Measurements from ENCODE around the gene DGKQ. TPM values are rescaled to one million over a fixed set of nuclear protein-coding genes. Genes with fewer than 3 reads are reported as not detected.

Gene DGKQ
- total RNA-seq, 4 donors from 2014 or later: 51.8 to 147 (median 86.0) TPM

DNA sequence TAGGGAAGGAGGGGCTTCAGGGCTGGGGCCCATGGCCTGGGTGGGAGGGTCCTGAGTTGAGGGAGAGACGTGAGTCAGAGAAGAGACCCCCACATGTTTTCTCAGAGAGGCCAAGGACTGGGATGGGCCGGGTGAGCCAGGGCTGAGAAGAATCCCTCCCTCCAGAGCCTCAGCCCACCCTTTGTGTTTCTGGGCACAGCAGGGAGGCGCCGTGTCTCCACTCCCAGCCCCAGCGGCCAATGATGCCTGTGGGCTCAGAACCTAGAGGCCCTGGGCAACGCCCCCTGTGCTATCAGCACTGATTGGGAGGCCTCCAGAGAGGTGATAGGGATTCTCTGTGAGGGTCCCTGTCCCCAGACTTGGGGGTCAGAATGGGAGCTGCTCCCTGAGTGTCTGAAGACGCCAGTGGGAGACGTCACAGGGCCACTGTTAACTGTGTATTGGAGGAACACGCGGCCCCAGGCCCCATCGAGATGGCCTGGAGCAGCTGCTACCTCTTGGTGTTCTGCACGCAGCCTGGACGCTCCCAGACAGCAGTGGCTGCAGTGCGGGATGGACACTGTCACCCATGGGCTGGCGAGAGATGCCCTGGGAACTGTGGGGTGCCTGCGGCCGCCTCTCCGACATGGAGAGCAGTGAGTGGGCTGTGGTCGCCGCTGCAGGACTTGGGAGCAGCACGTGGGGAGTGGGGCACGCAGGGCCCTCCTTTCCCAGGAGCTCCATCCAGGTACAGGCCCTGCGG, 46.5 kb upstream of the DGKQ start:
- no peaks in the 10 kb centered on the region for H3K36me3 ChIP-seq
- 92% methylated on average over 14 of the region's 23 CpGs; no CpG with 5 or more reads in 1 of the 2 donors for WGBS, 2 donors (ENCODE audit: low coverage in 1 of 2)
- no peak overlapping the region for H3K27ac ChIP-seq
- TF ChIP-seq EP300 (IDR thresholded peaks at IDR 0.05; ENCODE audit: low read depth): no peak
- TF ChIP-seq, protein P1, sequence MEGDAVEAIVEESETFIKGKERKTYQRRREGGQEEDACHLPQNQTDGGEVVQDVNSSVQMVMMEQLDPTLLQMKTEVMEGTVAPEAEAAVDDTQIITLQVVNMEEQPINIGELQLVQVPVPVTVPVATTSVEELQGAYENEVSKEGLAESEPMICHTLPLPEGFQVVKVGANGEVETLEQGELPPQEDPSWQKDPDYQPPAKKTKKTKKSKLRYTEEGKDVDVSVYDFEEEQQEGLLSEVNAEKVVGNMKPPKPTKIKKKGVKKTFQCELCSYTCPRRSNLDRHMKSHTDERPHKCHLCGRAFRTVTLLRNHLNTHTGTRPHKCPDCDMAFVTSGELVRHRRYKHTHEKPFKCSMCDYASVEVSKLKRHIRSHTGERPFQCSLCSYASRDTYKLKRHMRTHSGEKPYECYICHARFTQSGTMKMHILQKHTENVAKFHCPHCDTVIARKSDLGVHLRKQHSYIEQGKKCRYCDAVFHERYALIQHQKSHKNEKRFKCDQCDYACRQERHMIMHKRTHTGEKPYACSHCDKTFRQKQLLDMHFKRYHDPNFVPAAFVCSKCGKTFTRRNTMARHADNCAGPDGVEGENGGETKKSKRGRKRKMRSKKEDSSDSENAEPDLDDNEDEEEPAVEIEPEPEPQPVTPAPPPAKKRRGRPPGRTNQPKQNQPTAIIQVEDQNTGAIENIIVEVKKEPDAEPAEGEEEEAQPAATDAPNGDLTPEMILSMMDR (IDR thresholded peaks at IDR 0.05): no peak
- TF ChIP-seq POLR2A (IDR thresholded peaks at IDR 0.05): no peak
- no peak for TF ChIP-seq POLR2AphosphoS5 (IDR thresholded peaks at IDR 0.05)
- H3K9me3 ChIP-seq: no peaks in the 10 kb centered on the region
- no peak for DNase-seq
- intact Hi-C loops (cut with DNase I; ENCODE audit: low total_unique reads): no loop called here
- no peak overlapping the region for H3K4me3 ChIP-seq
- in situ Hi-C loops (cut with MboI; ENCODE audit: low pct_ligation_motif_present in 1 of 4, low pct_unique_long_range_greater_than_20kb in 1 of 4, low sequenced_read_pairs in 3 of 4): no loop called here
- peaks cover 4 to 15% (median 10%) of the 10 kb centered on the region in 4 donors for H3K4me1 ChIP-seq
- H3K27me3 ChIP-seq: no peaks in the 10 kb centered on the region

DNA sequence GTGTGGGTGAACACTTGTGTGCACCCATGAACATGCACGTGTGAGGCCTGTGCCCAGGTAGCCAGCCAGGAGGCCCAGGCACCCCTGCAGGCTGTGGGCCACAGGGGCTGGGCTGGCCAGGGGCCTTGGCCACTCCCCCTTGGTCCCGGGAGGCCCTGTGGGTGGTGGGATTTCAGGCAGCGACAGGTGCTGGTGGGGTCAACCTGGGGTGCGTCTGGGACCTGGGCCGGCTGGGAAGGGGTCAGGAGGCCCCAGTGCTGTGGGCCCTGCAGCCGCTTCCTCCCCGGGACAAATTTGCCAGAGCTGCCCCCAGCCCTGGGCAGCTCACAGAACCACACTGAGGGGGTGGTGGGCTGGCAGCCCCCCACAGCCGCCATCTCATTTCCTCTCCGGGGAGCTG, 46.0 kb upstream of the DGKQ start:
- H3K36me3 ChIP-seq: no peaks in the 10 kb centered on the region
- H3K27ac ChIP-seq: no peak overlapping the region
- H3K4me1 ChIP-seq: peaks cover 4 to 15% (median 10%) of the 10 kb centered on the region in 4 donors
- no peaks in the 10 kb centered on the region for H3K9me3 ChIP-seq
- no peak overlapping the region for H3K4me3 ChIP-seq
- intact Hi-C loops (cut with DNase I; ENCODE audit: low total_unique reads) (no loop called here), in situ Hi-C loops (cut with MboI; ENCODE audit: low pct_ligation_motif_present in 1 of 4, low pct_unique_long_range_greater_than_20kb in 1 of 4, low sequenced_read_pairs in 3 of 4) (no loop called here)
- H3K27me3 ChIP-seq: no peaks in the 10 kb centered on the region
- TF ChIP-seq, protein P1 (IDR thresholded peaks at IDR 0.05): no peak
- no peak for TF ChIP-seq POLR2AphosphoS5 (IDR thresholded peaks at IDR 0.05)
- no peak for TF ChIP-seq POLR2A (IDR thresholded peaks at IDR 0.05)
- TF ChIP-seq EP300 (IDR thresholded peaks at IDR 0.05; ENCODE audit: low read depth): no peak
- DNase-seq: no peak
- 75% methylated on average over 6 of the region's 9 CpGs; no CpG with 5 or more reads in 1 of the 2 donors for WGBS, 2 donors (ENCODE audit: low coverage in 1 of 2)

DNA sequence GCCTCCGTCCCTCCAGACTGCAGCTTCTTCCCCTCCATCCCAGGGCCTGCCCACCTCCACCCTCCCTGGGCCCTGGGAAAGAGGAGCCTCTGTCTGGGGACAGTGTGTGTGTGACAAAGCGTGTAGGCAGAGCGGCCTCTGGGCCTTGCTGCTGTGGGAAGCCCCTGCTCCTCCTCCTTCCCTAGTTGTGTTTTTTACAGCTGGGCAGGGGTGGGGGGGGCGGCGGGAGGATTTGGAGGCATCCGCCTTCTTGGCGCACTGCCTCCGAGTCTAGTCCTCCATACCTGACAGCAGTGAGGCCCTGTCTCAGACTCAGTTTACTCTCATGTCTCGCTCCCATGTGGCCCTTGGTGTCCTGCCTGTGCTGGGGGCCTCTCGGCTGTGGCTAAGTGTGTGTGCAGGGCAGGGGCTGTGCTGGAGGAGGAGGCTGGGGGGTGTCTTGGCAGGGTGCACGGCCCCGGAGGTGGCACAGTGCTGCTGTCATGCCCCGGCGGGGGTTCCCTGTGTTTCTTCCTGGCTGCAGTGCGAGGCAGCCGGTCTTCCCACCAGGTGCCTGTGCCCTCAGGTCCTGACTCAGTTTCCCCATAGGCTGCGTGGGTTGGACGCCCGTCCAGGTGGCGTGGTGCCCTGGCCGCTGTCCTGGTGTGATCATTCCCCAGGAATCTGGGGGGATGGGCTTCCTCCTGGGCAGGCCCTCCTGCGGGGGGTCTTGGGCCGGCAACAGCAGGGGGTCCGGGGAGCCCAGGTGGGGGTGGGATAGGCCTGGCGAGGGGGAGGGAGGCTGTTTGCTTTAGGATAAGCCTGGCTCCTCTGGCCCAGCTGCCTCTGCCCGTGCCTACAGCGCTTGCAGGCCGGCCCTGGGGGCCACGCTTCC, 45.0 kb upstream of the DGKQ start:
- intact Hi-C loops (cut with DNase I; ENCODE audit: low total_unique reads): no loop called here
- Histone ChIP-seq H3K27ac (no peak overlapping the region), H3K9me3 (no peaks in the 10 kb centered on the region), H3K27me3 (no peaks in the 10 kb centered on the region), H3K36me3 (no peaks in the 10 kb centered on the region), H3K4me1 (peaks cover 4 to 15% (median 10%) of the 10 kb centered on the region in 4 donors), H3K4me3 (no peak overlapping the region)
- WGBS, 2 donors (ENCODE audit: low coverage in 1 of 2): 82% methylated on average over 25 of the region's 29 CpGs; no CpG with 5 or more reads in 1 of the 2 donors
- no peak for TF ChIP-seq EP300 (IDR thresholded peaks at IDR 0.05; ENCODE audit: low read depth)
- TF ChIP-seq POLR2A (IDR thresholded peaks at IDR 0.05): no peak
- no peak for TF ChIP-seq POLR2AphosphoS5 (IDR thresholded peaks at IDR 0.05)
- TF ChIP-seq, protein P1 (IDR thresholded peaks at IDR 0.05): no peak
- in situ Hi-C loops (cut with MboI; ENCODE audit: low pct_ligation_motif_present in 1 of 4, low pct_unique_long_range_greater_than_20kb in 1 of 4, low sequenced_read_pairs in 3 of 4): no loop called here
- DNase-seq: no peak

DNA sequence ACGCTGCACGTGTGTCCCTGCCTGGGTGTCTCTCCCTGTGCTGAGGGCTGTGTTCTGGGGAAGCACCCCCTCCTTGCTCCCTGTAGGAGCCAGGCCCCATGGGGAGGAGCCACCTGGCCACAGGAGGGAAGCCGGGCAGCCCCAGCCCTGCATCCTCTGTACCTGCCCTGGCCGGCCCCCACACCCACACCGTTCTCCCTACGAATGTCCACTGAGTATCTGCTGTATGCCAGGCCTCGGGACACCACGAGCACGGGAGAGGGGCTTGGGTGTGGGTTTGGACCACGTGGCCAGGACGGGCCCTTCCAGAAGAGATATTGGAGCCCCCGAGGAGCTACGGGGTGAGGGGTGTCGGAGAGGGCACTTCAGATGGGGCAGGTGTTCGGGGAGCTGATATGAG, 44.3 kb upstream of the DGKQ start:
- peaks cover 5 to 16% (median 11%) of the 10 kb centered on the region in 4 donors for H3K4me1 ChIP-seq
- H3K27me3 ChIP-seq: no peaks in the 10 kb centered on the region
- in situ Hi-C loops (cut with MboI; ENCODE audit: low pct_ligation_motif_present in 1 of 4, low pct_unique_long_range_greater_than_20kb in 1 of 4, low sequenced_read_pairs in 3 of 4) (no loop called here), intact Hi-C loops (cut with DNase I; ENCODE audit: low total_unique reads) (no loop called here)
- WGBS, 2 donors (ENCODE audit: low coverage in 1 of 2): 89% methylated on average over 10 of the region's 15 CpGs; no CpG with 5 or more reads in 1 of the 2 donors
- H3K27ac ChIP-seq: no peak overlapping the region
- no peaks in the 10 kb centered on the region for H3K9me3 ChIP-seq
- no peak overlapping the region for H3K4me3 ChIP-seq
- no peaks in the 10 kb centered on the region for H3K36me3 ChIP-seq
- no peak for TF ChIP-seq POLR2AphosphoS5 (IDR thresholded peaks at IDR 0.05)
- TF ChIP-seq, protein P1 (IDR thresholded peaks at IDR 0.05): no peak
- no peak for TF ChIP-seq POLR2A (IDR thresholded peaks at IDR 0.05)
- no peak for TF ChIP-seq EP300 (IDR thresholded peaks at IDR 0.05; ENCODE audit: low read depth)
- DNase-seq: no peak

Data from transverse colon (tissue), 4 donors.